Panc1 (cell line): Measurements from ENCODE around the gene SASH3. TPM values are rescaled to one million over a fixed set of nuclear protein-coding genes. Genes with fewer than 3 reads are reported as not detected.
A peak's percentile ranks its signal among the peaks of the same experiment; 100 is the strongest.

Experiments
- ATAC-seq: fragments of 200-7000 bp; cut with Tn5 transposase; 2 replicates; pipeline ENCODE4 v1.9.1; 2020; ENCODE audit warnings: mild to moderate bottlenecking, moderate library complexity
- BruUV-seq: library from RNA; stranded (reverse); fragments of 400-500 nt; replicated peaks from 2 replicates; lab custom pipeline; 2021; lab: Mats Ljungman, UMichigan
- CTCF ChIA-PET: fragments of 300-600 bp; sonication (Branson Sonifier 250); formaldehyde crosslinking; loops from one replicate; lab custom pipeline; 2022; ENCODE audit warnings: antibody characterized with exemption; lab: Charles Lee
- POLR2A ChIA-PET: fragments of 300-600 bp; sonication (Branson Sonifier 250); formaldehyde crosslinking; loops from one replicate; lab custom pipeline; 2022; ENCODE audit warnings: antibody characterized with exemption; lab: Charles Lee
- DNase-seq: peaks from one replicate; pipeline ENCODE4 v3.0.0-alpha.2; 2010; ENCODE audit warnings: low read depth, low spot score
- H3K27ac ChIP-seq: 2 replicates; pipeline ENCODE4 v1.5.1; 2011; ENCODE audit warnings: mild to moderate bottlenecking, low read length, inconsistent platforms
- H3K27me3 ChIP-seq: fragments of 200-500 bp; sonication (Bioruptor generic); 2 replicates; pipeline ENCODE4 v1.6.0; 2014; ENCODE audit warnings: low read length, inconsistent platforms; ENCODE audit not compliant: control insufficient read depth, insufficient read depth
- H3K36me3 ChIP-seq: fragments of 200-500 bp; sonication (Bioruptor generic); 2 replicates; pipeline ENCODE4 v1.5.1; 2014; ENCODE audit warnings: inconsistent platforms, mild to moderate bottlenecking, low read length, moderate library complexity; ENCODE audit not compliant: control insufficient read depth, insufficient read depth
- H3K4me1 ChIP-seq: 2 replicates; pipeline ENCODE4 v1.5.1; 2011; ENCODE audit warnings: inconsistent platforms, mild to moderate bottlenecking, low read length, moderate library complexity; ENCODE audit not compliant: control insufficient read depth, insufficient read depth
- H3K4me3 ChIP-seq, 2 experiments: 2 replicates each; pipeline ENCODE4 v1.5.1; 2011 to 2012; ENCODE audit warnings: low read depth in 2 of 2, low read length in 2 of 2, mild to moderate bottlenecking in 2 of 2, inconsistent platforms in 1 of 2, moderate library complexity in 1 of 2
- H3K9me3 ChIP-seq: fragments of 200-500 bp; sonication (Bioruptor generic); 2 replicates; pipeline ENCODE4 v1.5.1; 2014; ENCODE audit warnings: low read depth, mild to moderate bottlenecking, inconsistent platforms, low read length, moderate library complexity; ENCODE audit not compliant: control insufficient read depth, insufficient read depth
- POLR2AphosphoS5 ChIP-seq: IDR thresholded peaks from 2 replicates; pipeline ENCODE4 v1.6.1; 2012; ENCODE audit warnings: mild to moderate bottlenecking, low read depth, low read length, moderate library complexity
- REST ChIP-seq, 2 experiments: IDR thresholded peaks; 2 replicates each; pipeline ENCODE4 v1.6.1; 2011 to 2012; ENCODE audit warnings: low read depth in 2 of 2, control low read depth in 1 of 2, low read length in 1 of 2, mild to moderate bottlenecking in 1 of 2, moderate library complexity in 1 of 2; ENCODE audit not compliant: insufficient read depth in 1 of 2
- SIN3A ChIP-seq: IDR thresholded peaks from 2 replicates; pipeline ENCODE4 v1.6.1; 2012; ENCODE audit warnings: low read depth, mild to moderate bottlenecking, low read length, moderate library complexity, borderline replicate concordance; ENCODE audit not compliant: insufficient read depth
- TCF7L2 ChIP-seq: IDR thresholded peaks from 2 replicates; pipeline ENCODE4 v1.6.1; 2011; ENCODE audit warnings: mild to moderate bottlenecking, low read depth, low read length, inconsistent platforms
- in situ Hi-C: cut with HindIII; loops from 2 replicates; pipeline ENCODE4 v1.10.0; 2016; ENCODE audit warnings: low sequenced_read_pairs, low pct_unique_long_range_greater_than_20kb
- intact Hi-C: fragments of 100-400 bp; cut with micrococcal nuclease; formaldehyde crosslinking; loops from one replicate; pipeline ENCODE4 v1.10.0; 2022; ENCODE audit not compliant: unreplicated experiment
- total RNA-seq: library from RNA; stranded (reverse); gene quantifications from one replicate; pipeline ENCODE4 v1.2.1, GENCODE V29; 2021; ENCODE audit not compliant: unreplicated experiment
- TF ChIP-seq, protein P1 (sequence below): fragments of 450-650 bp; IDR thresholded peaks from 2 replicates; pipeline ENCODE4 v1.5.1; 2017; ENCODE audit warnings: mild to moderate bottlenecking

The SASH3 gene
- total RNA-seq, 1 experiment from 2014 or later, result 0.33 TPM

GRCh38 chrX:129781680-129782495 lies 2.1 kb downstream of the SASH3 start:
- no peaks in the 10 kb centered on the region for H3K27me3 ChIP-seq
- no peaks in the 10 kb centered on the region for H3K36me3 ChIP-seq
- in situ Hi-C loops, result no loop called here
- no peaks in the 10 kb centered on the region for H3K9me3 ChIP-seq
- POLR2A ChIA-PET, result no interaction called here
- H3K4me1 ChIP-seq, result no peaks in the 10 kb centered on the region
- no peak for ATAC-seq
- intact Hi-C loops, result no loop called here
- no TSS peak for BruUV-seq
- CTCF ChIA-PET, result interaction anchor here (0.6 kb wide), 1 partner anchor 160 kb away, joined by 9 read pairs; no protein-coding TSS in a partner anchor
- no peak overlapping the region for H3K4me3 ChIP-seq
- no peak overlapping the region for H3K27ac ChIP-seq
- no peak for DNase-seq
- TF ChIP-seq POLR2AphosphoS5 (no peak), REST (IDR thresholded peaks at IDR 0.05; ENCODE audit: insufficient read depth in 1 of 2, low read depth in 2 of 2, low read length in 1 of 2) (peak in 1 of 2 experiments; percentile 69; a peak in 2 of 4 replicates), SIN3A (no peak)
- TF ChIP-seq, protein P1, sequence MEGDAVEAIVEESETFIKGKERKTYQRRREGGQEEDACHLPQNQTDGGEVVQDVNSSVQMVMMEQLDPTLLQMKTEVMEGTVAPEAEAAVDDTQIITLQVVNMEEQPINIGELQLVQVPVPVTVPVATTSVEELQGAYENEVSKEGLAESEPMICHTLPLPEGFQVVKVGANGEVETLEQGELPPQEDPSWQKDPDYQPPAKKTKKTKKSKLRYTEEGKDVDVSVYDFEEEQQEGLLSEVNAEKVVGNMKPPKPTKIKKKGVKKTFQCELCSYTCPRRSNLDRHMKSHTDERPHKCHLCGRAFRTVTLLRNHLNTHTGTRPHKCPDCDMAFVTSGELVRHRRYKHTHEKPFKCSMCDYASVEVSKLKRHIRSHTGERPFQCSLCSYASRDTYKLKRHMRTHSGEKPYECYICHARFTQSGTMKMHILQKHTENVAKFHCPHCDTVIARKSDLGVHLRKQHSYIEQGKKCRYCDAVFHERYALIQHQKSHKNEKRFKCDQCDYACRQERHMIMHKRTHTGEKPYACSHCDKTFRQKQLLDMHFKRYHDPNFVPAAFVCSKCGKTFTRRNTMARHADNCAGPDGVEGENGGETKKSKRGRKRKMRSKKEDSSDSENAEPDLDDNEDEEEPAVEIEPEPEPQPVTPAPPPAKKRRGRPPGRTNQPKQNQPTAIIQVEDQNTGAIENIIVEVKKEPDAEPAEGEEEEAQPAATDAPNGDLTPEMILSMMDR, result no peak

DNA sequence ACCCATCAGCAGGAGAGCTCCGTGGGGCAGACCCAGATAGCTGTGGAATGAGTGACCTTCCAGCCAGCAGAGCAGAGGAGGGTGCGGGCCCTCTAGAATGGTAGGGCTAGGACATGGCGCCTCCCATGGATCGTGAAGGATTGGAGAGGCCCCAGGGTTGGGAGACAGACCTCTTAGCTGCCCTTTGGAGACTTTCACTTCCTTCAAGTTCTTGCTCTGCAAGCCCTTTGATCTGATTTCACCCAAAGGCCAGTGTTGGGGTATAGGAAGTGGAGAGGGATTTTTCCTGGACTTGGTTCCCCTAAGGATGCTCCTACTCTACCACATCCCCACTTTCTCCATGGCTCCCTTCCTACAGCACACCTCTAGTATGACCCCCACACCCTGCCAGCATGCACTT lies 3.0 kb downstream of the SASH3 start:
- Histone ChIP-seq H3K36me3 (no peaks in the 10 kb centered on the region), H3K4me1 (no peaks in the 10 kb centered on the region), H3K4me3 (no peak overlapping the region), H3K27ac (no peak overlapping the region), H3K27me3 (no peaks in the 10 kb centered on the region), H3K9me3 (no peaks in the 10 kb centered on the region)
- intact Hi-C loops (no loop called here), in situ Hi-C loops (no loop called here)
- ATAC-seq (no peak), DNase-seq (no peak)
- no TSS peak for BruUV-seq
- POLR2A ChIA-PET, result no interaction called here
- CTCF ChIA-PET, result no interaction called here
- TF ChIP-seq POLR2AphosphoS5 (no peak), SIN3A (no peak), TCF7L2 (no peak), REST (IDR thresholded peaks at IDR 0.05; ENCODE audit: insufficient read depth in 1 of 2, low read depth in 2 of 2, low read length in 1 of 2) (no peak)
- TF ChIP-seq, protein P1, result no peak
